HFFc6 (cell line): ENCODE measurements around the gene TEX14. TPM values are rescaled to one million over a fixed set of nuclear protein-coding genes. Genes with fewer than 3 reads are reported as not detected.

Experiments
- DNase-seq: peaks from one replicate; pipeline ENCODE4 v3.0.0-alpha.2; 2018
- H3K27ac Mint-ChIP-seq: 2 replicates; pipeline ENCODE4 v1.8.0; 2020; ENCODE audit warnings: mild to moderate bottlenecking, mixed read lengths
- H3K27me3 Mint-ChIP-seq: 2 replicates; pipeline ENCODE4 v1.8.0; 2021; ENCODE audit warnings: mild to moderate bottlenecking, moderate library complexity, mixed read lengths; ENCODE audit not compliant: insufficient read depth
- H3K36me3 Mint-ChIP-seq: 2 replicates; pipeline ENCODE4 v1.8.0; 2021; ENCODE audit warnings: low read depth, mixed read lengths
- H3K4me1 Mint-ChIP-seq: 2 replicates; pipeline ENCODE4 v1.8.0; 2020; ENCODE audit warnings: low read depth, mixed read lengths
- H3K4me3 Mint-ChIP-seq: 2 replicates; pipeline ENCODE4 v1.8.0; 2020; ENCODE audit warnings: mild to moderate bottlenecking, moderate library complexity, mixed read lengths
- H3K9me3 Mint-ChIP-seq: 2 replicates; pipeline ENCODE4 v1.8.0; 2020; ENCODE audit warnings: mild to moderate bottlenecking, mixed read lengths
- CTCF ChIP-seq: fragments of 200-600 bp; sonication (generic); IDR thresholded peaks from 2 replicates; pipeline ENCODE4 v1.5.0; 2021; ENCODE audit warnings: antibody characterized with exemption, mild to moderate bottlenecking
- total RNA-seq, 6 experiments: library from RNA; stranded (reverse); fragmentation: NEBNext Ultra II Directional; extraction: Animal tissue kit (Norgen Biotek cat#: 25700); gene quantifications; 2 replicates in 1 of 6; 3 replicates in 5 of 6; pipeline ENCODE4 v1.2.3, GENCODE V29; 2021

The TEX14 gene
- total RNA-seq, 6 experiments from 2014 or later = 0.20 TPM; not detected in 5

DNA sequence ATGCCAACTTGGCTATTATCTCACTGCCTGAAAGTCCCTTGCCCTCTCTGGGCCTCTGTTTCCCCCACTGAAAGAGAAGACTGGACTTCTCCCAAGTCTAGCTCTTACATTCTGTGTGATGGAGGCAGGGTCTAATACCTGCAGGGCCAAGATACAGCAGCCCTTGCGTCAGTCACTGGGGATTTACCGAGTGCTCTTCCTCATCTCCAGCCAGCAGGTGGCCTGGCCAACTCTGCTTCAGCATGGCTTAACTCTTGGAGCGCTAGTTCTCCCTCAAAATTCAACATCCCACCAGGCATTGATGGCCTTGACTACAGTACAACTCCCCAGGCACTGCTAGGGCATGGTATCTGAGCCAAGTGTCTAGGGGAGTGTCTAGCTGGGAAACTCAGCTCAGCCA is 157.5 kb downstream of the TEX14 start:
- Mint-ChIP-seq H3K9me3 (no peaks in the 10 kb centered on the region), H3K36me3 (no peaks in the 10 kb centered on the region), H3K4me3 (no peak overlapping the region), H3K27ac (no peak overlapping the region), H3K27me3 (peaks cover 28% of the 10 kb centered on the region), H3K4me1 (peaks cover 17% of the 10 kb centered on the region)
- no peak for DNase-seq
- peak; percentile 34 for TF ChIP-seq CTCF

DNA sequence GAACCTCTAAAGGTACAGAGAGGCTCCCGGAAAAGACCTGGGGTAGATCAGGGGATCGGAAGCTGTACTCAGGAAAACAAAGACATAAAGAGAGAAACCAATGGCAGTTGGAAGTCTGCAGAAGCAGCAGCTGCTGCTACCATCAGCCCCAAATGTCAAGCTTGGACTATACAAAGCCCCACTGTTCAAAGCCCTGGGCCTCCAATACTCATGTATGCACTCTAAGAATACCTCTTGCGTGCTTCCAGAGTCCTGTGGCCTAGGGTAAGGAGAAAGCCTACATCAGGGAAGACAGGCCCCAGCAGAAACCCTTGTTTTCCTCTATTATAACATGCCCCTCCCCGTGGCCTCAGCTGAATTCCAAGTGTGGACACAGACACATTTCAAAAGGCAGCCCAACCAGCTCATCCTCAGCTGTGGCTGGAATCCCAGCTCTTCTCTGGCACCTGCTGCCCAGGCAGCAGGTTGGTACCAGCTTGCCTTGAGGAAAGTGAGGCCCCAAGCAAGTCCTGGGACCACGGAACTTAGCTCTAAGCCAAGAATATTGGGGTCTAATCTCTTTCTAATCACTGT is 158.1 kb downstream of the TEX14 start:
- H3K4me3 Mint-ChIP-seq = no peak overlapping the region

DNA sequence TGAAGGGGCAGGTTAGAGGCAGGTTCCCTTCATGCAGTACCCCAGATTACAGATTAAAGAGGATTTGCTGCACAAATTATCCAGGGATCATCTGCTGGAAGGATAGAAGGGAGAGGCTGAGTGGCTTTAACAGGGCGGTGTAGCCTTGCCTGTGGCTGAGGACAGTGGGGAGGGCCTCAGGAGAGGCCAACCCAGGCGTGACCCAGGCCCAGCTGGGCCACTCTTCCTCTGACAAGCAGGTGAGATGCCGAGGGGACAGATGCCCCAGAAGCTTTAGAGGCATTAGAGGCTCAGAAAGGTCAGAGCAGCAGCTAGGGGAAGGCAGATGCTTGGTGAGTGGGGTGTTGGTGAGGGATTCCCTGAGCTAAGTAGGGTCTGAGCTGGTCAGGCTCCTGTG is 159.3 kb downstream of the TEX14 start:
- no peak overlapping the region for H3K4me3 Mint-ChIP-seq

More for the DNA sequence above, 158.1 kb downstream of the TEX14 start:
- Mint-ChIP-seq H3K27me3 (peaks cover 29% of the 10 kb centered on the region), H3K9me3 (no peaks in the 10 kb centered on the region), H3K27ac (no peak overlapping the region), H3K36me3 (no peaks in the 10 kb centered on the region), H3K4me1 (peaks cover 17% of the 10 kb centered on the region)
- TF ChIP-seq CTCF = no peak
- DNase-seq = no peak

GRCh38 chr17:58531661-58532554 is 159.9 kb downstream of the TEX14 start:
- peaks cover 28% of the 10 kb centered on the region for H3K27me3 Mint-ChIP-seq

More for the DNA sequence above, 159.3 kb downstream of the TEX14 start:
- Mint-ChIP-seq H3K27ac (no peak overlapping the region), H3K27me3 (peaks cover 31% of the 10 kb centered on the region), H3K36me3 (no peaks in the 10 kb centered on the region), H3K4me1 (peaks cover 17% of the 10 kb centered on the region), H3K9me3 (no peaks in the 10 kb centered on the region)
- no peak for DNase-seq
- no peak for TF ChIP-seq CTCF

DNA sequence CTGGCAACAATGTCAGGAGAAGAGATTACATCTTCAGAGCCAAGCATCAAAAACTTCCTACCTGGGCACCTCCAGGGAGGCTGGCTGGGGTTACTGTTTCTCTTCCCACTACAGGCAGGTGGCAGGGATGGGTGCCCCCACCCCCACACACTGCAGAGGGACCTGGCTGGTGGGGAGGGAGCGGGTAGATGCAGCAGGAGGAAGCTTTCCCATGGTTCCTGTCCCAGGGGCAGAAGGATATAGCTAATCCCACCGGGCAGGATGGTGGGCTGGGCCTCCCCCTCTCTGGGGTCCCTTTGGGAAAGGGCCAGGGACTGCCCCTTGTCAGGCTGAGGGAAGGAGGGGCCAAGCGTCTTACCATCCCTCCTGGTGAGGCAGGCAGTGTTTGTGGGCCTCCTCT is 160.7 kb downstream of the TEX14 start:
- H3K27ac Mint-ChIP-seq = no peak overlapping the region
- no peak for TF ChIP-seq CTCF
- DNase-seq = no peak
- no peaks in the 10 kb centered on the region for H3K9me3 Mint-ChIP-seq
- no peaks in the 10 kb centered on the region for H3K36me3 Mint-ChIP-seq
- H3K4me1 Mint-ChIP-seq = peaks cover 17% of the 10 kb centered on the region
- H3K4me3 Mint-ChIP-seq = no peak overlapping the region
- peaks cover 23% of the 10 kb centered on the region for H3K27me3 Mint-ChIP-seq

More at GRCh38 chr17:58531661-58532554, 159.9 kb downstream of the TEX14 start:
- no peak overlapping the region for H3K27ac Mint-ChIP-seq
- no peaks in the 10 kb centered on the region for H3K9me3 Mint-ChIP-seq
- H3K4me3 Mint-ChIP-seq = peak overlapping the region; percentile 40; the same call in 1 of the 2 replicates
- peaks cover 17% of the 10 kb centered on the region for H3K4me1 Mint-ChIP-seq
- no peaks in the 10 kb centered on the region for H3K36me3 Mint-ChIP-seq
- no peak for DNase-seq
- no peak for TF ChIP-seq CTCF
